ENCODE measurements around the gene LAMA5.

- TF ChIP-seq CTCF (IDR thresholded peaks at IDR 0.05): no peak
- TF ChIP-seq POLR2AphosphoS5 (IDR thresholded peaks at IDR 0.05): no peak
Observed at GRCh38 chr20:62387933-62388635, 21.0 kb upstream of the LAMA5 start.

Measured in sigmoid colon (tissue), 4 donors.